Stimulated activated CD4-positive, alpha-beta T cell treated with anti-CD3 and anti-CD28 coated beads, Interleukin-15, amount 100 ng/mL, for 24 hours (primary cell): ENCODE measurements around the gene SLX4IP.
"Not testable (repeated sequence)": the region's sequence is repeated elsewhere in the genome, so short reads cannot be mapped to it uniquely, and the experiment has no call there.

Experiments
- DNase-seq: peaks from one replicate; pipeline ENCODE4 v3.0.0-alpha.2; 2020

SLX4IP gene

GRCh38 chr20:10580700-10581099 is 145.6 kb downstream of the SLX4IP start:
- no peak for DNase-seq

- DNase-seq: no peak
These were observed 146.7 kb downstream of the SLX4IP start for GRCh38 chr20:10581823-10582222.

GRCh38 chr20:10584371-10584770 is 149.3 kb downstream of the SLX4IP start:
- DNase-seq: no peak

- no peak for DNase-seq
These were observed 150.2 kb downstream of the SLX4IP start for GRCh38 chr20:10585308-10585707.

- no peak for DNase-seq
These were observed 151.2 kb downstream of the SLX4IP start for GRCh38 chr20:10586296-10586695.

- not testable (repeated sequence) for DNase-seq
These were observed 155.3 kb downstream of the SLX4IP start for GRCh38 chr20:10590446-10590845.

GRCh38 chr20:10590950-10591671 is 156.0 kb downstream of the SLX4IP start:
- no peak for DNase-seq

GRCh38 chr20:10591946-10592521 is 156.9 kb downstream of the SLX4IP start:
- DNase-seq: no peak

GRCh38 chr20:10594296-10594868 is 159.3 kb downstream of the SLX4IP start:
- no peak for DNase-seq

- no peak for DNase-seq
These were observed 160.2 kb downstream of the SLX4IP start for GRCh38 chr20:10595266-10595665.

GRCh38 chr20:10595985-10596384 is 160.9 kb downstream of the SLX4IP start:
- DNase-seq: no peak

GRCh38 chr20:10596710-10597121 is 161.6 kb downstream of the SLX4IP start:
- DNase-seq: no peak

GRCh38 chr20:10597637-10598036 is 162.5 kb downstream of the SLX4IP start:
- no peak for DNase-seq

- no peak for DNase-seq
These were observed 167.2 kb downstream of the SLX4IP start for GRCh38 chr20:10602221-10602871.

GRCh38 chr20:10603378-10603777 is 168.3 kb downstream of the SLX4IP start:
- peak; percentile 17 for DNase-seq

- no peak for DNase-seq
These were observed 169.1 kb downstream of the SLX4IP start for GRCh38 chr20:10603971-10604864.

GRCh38 chr20:10604865-10605440 is 169.8 kb downstream of the SLX4IP start:
- DNase-seq: no peak

- DNase-seq: no peak
These were observed 170.6 kb downstream of the SLX4IP start for GRCh38 chr20:10605547-10606195.

GRCh38 chr20:10609276-10609675 is 174.2 kb downstream of the SLX4IP start:
- no peak for DNase-seq

- DNase-seq: no peak
These were observed 174.7 kb downstream of the SLX4IP start for GRCh38 chr20:10609770-10610169.

GRCh38 chr20:10610251-10610650 is 175.1 kb downstream of the SLX4IP start:
- DNase-seq: no peak

GRCh38 chr20:10611357-10611756 is 176.3 kb downstream of the SLX4IP start:
- DNase-seq: peak; percentile 12
